ENCODE results near the gene KRT32.

The KRT32 gene

DNA sequence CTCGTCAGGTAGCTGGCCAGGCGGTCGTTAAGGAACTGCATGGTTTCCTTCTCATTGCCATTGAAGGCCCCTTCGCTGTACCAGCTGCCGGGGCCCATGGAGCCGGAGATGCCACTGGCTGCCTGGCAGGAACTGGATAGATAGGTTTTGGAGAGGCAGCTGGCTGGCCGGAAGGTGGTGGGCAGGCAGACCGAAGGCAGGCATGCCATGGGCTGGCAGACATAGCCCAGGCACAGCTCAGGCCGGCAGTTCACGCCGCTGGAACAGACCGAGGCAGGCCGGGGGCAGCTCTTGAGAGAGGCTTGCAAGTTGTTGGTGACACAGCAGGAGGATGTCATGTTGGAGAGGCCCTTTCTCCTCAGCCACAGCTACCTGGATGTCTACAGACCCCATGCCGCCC, at the start of gene KRT32:
TSS of gene KRT32 (minus strand) at position 399 of the 400 bp plus-strand sequence. CDS start at position 338, 61 bp downstream.
- peaks cover 22% of the 10 kb centered on the region for H3K9me3 ChIP-seq
- H3K9ac ChIP-seq, result no peak within 1 kb of the TSS
- no peaks in the 10 kb centered on the region for H3K4me1 ChIP-seq
- no peaks in the 10 kb centered on the region for H3K36me3 ChIP-seq
- TF ChIP-seq Cebpa-rat (IDR thresholded peaks at IDR 0.05), result no peak
- no peaks in the 10 kb centered on the region for H4K20me1 ChIP-seq
- no peak within 1 kb of the TSS for H3K4me3 ChIP-seq
- H3K27me3 ChIP-seq, result no peaks in the 10 kb centered on the region
- H3K4me2 ChIP-seq, result no peak within 1 kb of the TSS
- no peak within 1 kb of the TSS for H3K27ac ChIP-seq

DNA sequence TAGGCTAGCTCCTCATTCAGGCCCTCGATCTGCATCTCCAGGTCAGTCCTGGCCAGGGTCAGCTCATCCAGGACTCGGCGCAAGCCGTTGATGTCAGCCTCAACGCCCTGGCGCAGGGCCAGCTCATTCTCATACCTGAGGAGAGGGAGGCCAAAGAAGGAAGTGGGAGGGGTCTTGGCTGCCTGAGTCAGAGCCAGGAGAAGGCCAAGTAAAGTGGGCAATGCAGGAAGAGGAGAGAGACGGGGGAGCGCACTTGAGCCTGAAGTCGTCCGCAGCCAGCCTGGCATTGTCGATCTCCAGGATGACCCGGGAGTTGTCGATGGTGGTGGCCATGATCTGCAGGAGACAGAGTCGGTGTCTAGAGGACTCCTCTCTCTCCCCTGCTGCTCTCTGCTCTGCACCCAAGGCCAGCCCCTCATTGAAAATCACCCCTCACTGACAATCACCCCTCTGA, 49.7 kb upstream of the KRT32 start:
- no peak overlapping the region for H3K27ac ChIP-seq
- TF ChIP-seq Cebpa-rat (IDR thresholded peaks at IDR 0.05), result no peak
- H3K27me3 ChIP-seq, result no peaks in the 10 kb centered on the region
- H3K9ac ChIP-seq, result no peak overlapping the region
- no peaks in the 10 kb centered on the region for H4K20me1 ChIP-seq
- H3K9me3 ChIP-seq, result no peaks in the 10 kb centered on the region
- no peaks in the 10 kb centered on the region for H3K4me1 ChIP-seq
- H3K4me3 ChIP-seq, result no peak overlapping the region
- no peak overlapping the region for H3K4me2 ChIP-seq
- no peaks in the 10 kb centered on the region for H3K36me3 ChIP-seq

DNA sequence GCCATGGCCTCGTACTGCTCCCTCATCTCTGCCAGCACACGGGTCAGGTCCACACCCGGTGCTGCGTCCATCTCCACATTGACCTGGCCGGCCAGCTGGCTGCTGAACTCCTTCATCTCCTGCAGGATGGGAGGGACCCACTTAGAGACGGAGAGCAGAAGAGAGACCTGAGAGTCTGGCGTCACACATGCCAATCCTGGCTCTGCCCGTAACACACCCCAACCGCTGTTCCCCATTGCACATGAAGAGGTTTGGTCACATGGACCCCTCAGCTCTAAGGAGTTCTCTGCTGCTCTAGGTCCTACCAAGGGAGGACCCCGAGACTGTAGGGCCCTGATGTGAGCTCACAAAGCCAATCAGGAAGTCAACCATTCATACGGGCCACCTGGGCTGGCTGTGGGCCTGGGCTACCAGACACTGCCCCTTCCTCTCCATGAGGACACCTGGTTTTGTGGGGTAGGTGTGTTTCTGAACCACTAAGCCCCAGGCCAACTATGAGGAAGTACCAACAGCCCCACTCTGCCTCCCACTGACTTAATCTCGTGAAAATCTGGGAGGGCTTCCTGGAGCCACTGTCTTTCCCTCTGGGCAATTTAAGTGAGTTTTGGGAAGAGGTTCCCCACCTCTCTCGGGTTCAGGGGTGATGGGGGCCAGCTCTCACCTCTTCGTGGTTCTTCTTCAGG, 49.1 kb upstream of the KRT32 start:
- Histone ChIP-seq H3K27me3 (no peaks in the 10 kb centered on the region), H3K27ac (no peak overlapping the region), H3K9ac (no peak overlapping the region), H3K4me3 (no peak overlapping the region), H3K4me1 (no peaks in the 10 kb centered on the region), H3K36me3 (no peaks in the 10 kb centered on the region), H3K9me3 (no peaks in the 10 kb centered on the region), H4K20me1 (no peaks in the 10 kb centered on the region), H3K4me2 (no peak overlapping the region)
- TF ChIP-seq Cebpa-rat (IDR thresholded peaks at IDR 0.05), result no peak

DNA sequence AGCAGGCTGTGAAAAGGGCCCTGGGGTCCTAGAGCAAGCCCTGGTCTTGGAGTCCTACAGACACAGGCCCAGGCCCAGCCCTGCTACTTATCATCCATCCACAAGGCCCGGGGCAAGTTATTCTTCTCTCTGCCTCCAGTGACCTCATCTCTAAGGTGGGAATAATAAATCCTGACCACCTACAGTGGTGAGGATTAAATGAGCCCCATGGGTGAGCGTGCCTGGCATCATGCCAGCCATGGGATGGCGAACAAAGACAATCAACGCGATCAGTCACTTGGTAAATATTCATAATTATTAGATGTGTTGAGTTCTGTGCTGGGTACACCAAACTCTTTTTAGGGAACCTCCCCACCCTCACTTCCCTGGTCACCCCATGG, 46.0 kb upstream of the KRT32 start:
- no peak for TF ChIP-seq Cebpa-rat (IDR thresholded peaks at IDR 0.05)
- no peaks in the 10 kb centered on the region for H3K27me3 ChIP-seq
- no peak overlapping the region for H3K27ac ChIP-seq
- no peak overlapping the region for H3K9ac ChIP-seq
- no peak overlapping the region for H3K4me3 ChIP-seq
- no peaks in the 10 kb centered on the region for H3K36me3 ChIP-seq
- no peak overlapping the region for H3K4me2 ChIP-seq
- no peaks in the 10 kb centered on the region for H3K9me3 ChIP-seq
- no peaks in the 10 kb centered on the region for H3K4me1 ChIP-seq
- H4K20me1 ChIP-seq, result no peaks in the 10 kb centered on the region

DNA sequence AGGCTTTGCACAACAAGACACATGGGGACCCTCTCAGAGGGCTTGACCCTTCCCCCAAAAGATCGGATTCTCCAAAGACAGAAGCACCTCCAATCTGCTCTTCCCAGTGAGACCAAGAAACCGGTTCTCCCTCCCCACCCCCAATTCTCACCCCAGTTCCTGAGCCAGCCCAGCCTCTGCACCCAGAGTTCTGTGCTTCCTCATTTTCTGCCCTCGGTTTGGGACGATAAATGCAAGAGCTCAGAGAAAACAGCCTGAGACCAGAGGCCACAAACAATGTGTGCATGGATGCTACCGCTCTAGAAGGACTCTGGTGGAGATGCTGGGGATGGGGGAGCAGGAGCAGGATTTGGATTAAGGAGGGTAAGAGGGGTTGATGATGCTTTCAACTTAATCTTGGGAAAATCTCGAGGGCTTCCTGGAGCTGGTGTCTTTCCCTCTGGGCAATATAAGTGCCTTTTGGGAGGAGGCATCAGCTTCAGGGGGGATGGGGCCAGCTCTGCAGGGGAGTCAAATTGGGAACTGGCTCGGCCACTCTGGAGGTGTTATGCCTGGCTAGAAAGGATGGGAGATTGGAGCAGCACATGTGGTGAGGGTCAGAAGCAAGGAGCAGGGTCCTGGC, 45.5 kb upstream of the KRT32 start:
- Histone ChIP-seq H3K4me2 (no peak overlapping the region), H3K4me3 (no peak overlapping the region), H4K20me1 (no peaks in the 10 kb centered on the region), H3K27me3 (no peaks in the 10 kb centered on the region), H3K9ac (no peak overlapping the region), H3K36me3 (no peaks in the 10 kb centered on the region), H3K4me1 (no peaks in the 10 kb centered on the region), H3K9me3 (no peaks in the 10 kb centered on the region), H3K27ac (no peak overlapping the region)
- TF ChIP-seq Cebpa-rat (IDR thresholded peaks at IDR 0.05), result no peak

DNA sequence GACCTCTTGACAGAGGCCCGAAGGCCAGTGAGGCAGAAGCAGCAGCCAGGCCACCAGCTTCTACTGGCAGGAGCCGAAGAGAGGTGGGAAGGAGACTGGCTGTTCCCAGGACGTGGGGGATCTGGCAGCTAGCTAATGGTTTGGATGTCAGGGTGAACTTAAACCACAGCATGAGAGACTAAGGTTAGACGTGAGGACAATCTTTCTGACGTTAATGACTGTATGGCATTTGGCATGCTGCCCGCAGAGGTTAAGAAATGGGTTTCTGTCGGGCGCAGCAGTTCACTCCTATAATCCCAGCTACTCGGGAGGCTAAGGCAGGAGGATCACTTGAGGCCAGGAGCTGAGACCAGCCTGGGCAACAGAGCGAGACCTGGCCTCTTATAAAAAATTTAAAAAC, 44.5 kb upstream of the KRT32 start:
- Histone ChIP-seq H3K4me2 (no peak overlapping the region), H3K9me3 (no peaks in the 10 kb centered on the region), H4K20me1 (no peaks in the 10 kb centered on the region), H3K4me1 (no peaks in the 10 kb centered on the region), H3K27ac (no peak overlapping the region), H3K4me3 (no peak overlapping the region), H3K27me3 (no peaks in the 10 kb centered on the region), H3K36me3 (no peaks in the 10 kb centered on the region), H3K9ac (no peak overlapping the region)
- no peak for TF ChIP-seq Cebpa-rat (IDR thresholded peaks at IDR 0.05)

DNA sequence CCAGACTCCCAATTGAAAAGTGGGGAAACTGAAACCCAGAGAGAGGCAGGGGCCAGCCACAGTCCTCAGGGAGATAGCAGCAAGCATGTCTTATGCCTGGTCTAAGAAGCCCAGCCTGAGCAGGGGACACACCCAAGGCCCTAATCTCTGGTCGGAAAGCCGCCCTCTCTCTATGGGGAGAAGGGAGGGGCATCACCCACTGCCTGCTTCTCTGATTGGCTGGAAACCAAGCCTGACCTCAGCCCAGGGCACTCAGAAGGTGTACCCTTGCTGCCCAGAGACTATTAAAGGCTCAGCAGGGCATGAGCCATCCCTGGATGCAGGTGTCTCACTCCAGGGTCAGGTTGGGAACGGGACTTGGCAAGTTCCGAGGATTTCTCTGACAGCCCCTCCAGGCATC, 43.9 kb upstream of the KRT32 start:
- H3K27ac ChIP-seq, result no peak overlapping the region
- no peak overlapping the region for H3K4me2 ChIP-seq
- H4K20me1 ChIP-seq, result no peaks in the 10 kb centered on the region
- H3K4me1 ChIP-seq, result no peaks in the 10 kb centered on the region
- no peaks in the 10 kb centered on the region for H3K27me3 ChIP-seq
- H3K4me3 ChIP-seq, result no peak overlapping the region
- H3K9me3 ChIP-seq, result no peaks in the 10 kb centered on the region
- H3K36me3 ChIP-seq, result no peaks in the 10 kb centered on the region
- H3K9ac ChIP-seq, result no peak overlapping the region
- TF ChIP-seq Cebpa-rat (IDR thresholded peaks at IDR 0.05), result no peak

DNA sequence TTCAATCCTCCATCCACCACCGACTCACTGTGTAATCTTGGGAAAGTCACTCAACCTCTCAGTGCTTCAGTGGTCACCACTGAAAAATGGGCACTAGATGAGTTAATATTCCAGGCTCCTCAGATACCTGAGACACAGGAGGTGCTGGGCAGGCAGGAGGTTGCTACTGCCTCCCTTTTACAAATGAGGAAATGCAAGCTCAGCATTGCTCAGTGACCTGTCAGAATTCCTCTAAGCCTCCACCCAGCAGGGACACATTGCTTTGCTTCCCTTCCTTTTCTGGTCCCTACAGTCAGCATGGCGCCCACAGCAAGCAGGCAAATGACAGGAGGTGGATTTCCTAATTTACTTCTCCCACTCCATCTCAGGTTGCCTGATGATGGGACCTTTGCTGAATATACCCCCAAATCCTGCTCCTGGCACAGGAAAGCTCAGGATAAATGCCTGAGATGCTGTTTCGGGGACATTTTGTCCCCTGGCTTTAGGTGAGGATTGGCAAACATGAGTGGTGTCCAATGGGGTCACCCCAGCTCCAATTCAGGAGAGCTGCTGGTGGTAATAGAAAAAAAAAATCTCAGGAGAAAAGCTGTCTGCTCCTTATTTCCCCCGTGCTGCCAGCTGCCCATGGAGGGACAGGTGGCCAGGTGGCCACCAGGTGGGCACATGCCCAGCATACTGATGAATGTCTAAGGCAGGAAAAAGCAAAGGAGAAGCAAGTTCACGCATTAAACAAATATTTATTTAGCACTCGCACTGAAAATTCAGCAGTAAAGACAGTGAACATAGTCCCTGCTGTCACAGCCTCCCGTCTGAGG, 43.3 kb upstream of the KRT32 start:
- no peaks in the 10 kb centered on the region for H4K20me1 ChIP-seq
- H3K4me3 ChIP-seq, result no peak overlapping the region
- H3K27me3 ChIP-seq, result no peaks in the 10 kb centered on the region
- TF ChIP-seq Cebpa-rat (IDR thresholded peaks at IDR 0.05), result no peak
- H3K9me3 ChIP-seq, result no peaks in the 10 kb centered on the region
- no peak overlapping the region for H3K9ac ChIP-seq
- no peak overlapping the region for H3K27ac ChIP-seq
- H3K4me2 ChIP-seq, result no peak overlapping the region
- H3K36me3 ChIP-seq, result no peaks in the 10 kb centered on the region
- H3K4me1 ChIP-seq, result no peaks in the 10 kb centered on the region

DNA sequence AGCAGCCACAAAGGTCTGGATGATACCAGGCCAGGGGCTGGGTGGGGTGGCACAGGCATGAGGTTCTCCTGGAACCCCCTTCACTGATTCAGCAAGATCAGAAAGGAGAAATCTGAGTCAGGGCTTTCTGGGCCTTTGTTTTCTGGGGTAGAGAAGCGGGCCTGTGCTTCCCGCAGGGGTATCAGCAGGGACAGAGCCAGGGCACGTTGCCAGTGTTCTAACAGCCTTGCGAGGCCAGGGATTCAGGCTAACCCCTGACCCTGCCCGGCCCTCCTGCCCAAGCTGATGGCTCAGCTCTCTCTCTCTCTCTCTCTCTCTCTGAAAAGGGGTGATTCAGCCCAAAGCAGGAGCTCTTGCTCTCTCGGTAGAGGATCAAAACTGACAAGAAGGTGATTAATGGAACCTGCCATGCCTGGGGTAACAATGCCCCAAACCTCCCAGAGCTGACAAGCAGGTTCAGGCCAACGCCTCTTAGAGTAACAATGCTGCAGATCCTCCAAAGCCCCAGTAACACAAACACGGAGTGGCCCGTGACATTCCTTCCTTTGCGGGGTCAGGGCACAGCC, 40.2 kb upstream of the KRT32 start:
- no peak for TF ChIP-seq Cebpa-rat (IDR thresholded peaks at IDR 0.05)
- H3K4me1 ChIP-seq, result no peaks in the 10 kb centered on the region

More for the DNA sequence above, 40.2 kb upstream of the KRT32 start:
- H4K20me1 ChIP-seq, result no peaks in the 10 kb centered on the region
- no peak overlapping the region for H3K9ac ChIP-seq
- no peaks in the 10 kb centered on the region for H3K36me3 ChIP-seq
- no peak overlapping the region for H3K27ac ChIP-seq
- H3K27me3 ChIP-seq, result no peaks in the 10 kb centered on the region
- H3K9me3 ChIP-seq, result no peaks in the 10 kb centered on the region
- no peak overlapping the region for H3K4me3 ChIP-seq
- H3K4me2 ChIP-seq, result no peak overlapping the region
